Activated T-cell treated with anti-CD3 and anti-CD28 coated beads, Interleukin-2, amount 50 U/mL, for 48 hours (primary cell): ENCODE results near the gene PCK2.
"Not testable (repeated sequence)": the region's sequence is repeated elsewhere in the genome, so short reads cannot be mapped to it uniquely, and the experiment has no call there.

ENCODE experiments used
- DNase-seq, 2 experiments: peaks; one replicate each; pipeline ENCODE4 v3.0.0-alpha.2; 2020

PCK2 gene

GRCh38 chr14:24098229-24098926, 4.3 kb downstream of the PCK2 start:
- no peak for DNase-seq

DNA sequence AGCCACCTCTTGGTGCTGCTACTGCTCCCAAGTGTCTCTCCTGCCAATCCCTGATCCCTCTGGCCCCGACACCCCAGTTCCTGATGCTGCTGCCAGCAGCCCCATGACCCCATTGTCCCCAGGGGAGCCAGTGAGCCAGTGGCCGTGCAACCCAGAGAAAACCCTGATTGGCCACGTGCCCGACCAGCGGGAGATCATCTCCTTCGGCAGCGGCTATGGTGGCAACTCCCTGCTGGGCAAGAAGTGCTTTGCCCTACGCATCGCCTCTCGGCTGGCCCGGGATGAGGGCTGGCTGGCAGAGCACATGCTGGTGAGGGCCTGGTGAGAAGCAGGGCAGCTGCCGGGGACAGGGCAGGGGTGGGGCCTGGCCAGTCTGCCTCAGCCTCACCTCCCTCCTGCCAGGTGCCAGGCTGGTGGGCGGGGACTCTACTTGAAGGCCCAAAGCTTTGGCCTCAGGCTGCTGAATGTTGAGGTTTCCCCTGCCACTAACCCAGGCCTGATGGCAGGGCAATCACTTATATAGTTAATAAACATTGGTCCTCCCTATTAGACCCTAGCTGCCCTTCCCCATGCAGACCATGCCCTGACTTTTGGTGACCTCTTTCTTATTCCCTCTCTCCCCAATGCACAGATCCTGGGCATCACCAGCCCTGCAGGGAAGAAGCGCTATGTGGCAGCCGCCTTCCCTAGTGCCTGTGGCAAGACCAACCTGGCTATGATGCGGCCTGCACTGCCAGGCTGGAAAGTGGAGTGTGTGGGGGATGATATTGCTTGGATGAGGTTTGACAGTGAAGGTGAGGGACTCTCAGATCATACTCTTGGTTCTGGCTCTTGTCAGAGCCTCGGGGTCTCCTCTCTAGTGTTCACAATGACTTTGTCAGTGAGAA, 5.1 kb downstream of the PCK2 start:
- no peak for DNase-seq

DNA sequence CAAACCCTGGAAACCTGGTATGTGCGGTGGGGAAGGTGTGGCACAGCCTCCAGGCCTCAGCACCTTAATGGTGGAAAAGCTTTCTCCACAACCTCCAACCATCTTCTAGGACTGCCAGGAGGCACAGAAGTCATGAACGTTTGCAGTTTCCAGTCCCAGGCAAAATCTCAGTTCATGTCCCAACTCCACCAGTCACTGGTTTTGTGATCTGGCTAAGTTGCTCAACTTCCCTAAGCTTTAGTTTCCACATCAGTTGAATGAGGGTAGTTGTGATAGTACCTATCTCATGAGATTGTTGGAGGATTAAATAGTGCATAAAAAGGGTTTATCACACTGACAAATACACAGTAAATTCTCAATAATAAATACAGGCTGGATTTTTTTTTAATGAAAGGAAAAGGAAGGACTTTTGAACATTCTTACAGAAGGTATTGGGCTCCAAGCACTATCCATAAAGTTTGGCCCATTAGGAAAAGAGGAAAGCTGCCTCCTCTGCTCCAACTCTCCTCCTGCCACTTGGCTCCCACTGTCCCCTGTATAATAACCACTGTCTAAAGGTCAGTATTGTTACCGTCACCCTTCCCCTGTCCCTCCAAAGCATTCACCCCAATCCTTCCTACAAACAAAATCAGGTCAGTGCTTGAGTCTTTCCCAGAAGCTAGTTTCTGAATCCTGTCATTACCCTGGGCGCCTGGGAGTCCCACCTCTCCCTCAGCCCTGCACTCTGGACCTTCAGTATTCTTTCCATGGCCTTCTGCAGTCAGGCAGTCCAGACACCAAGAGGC, 6.3 kb downstream of the PCK2 start:
- no peak for DNase-seq

DNA sequence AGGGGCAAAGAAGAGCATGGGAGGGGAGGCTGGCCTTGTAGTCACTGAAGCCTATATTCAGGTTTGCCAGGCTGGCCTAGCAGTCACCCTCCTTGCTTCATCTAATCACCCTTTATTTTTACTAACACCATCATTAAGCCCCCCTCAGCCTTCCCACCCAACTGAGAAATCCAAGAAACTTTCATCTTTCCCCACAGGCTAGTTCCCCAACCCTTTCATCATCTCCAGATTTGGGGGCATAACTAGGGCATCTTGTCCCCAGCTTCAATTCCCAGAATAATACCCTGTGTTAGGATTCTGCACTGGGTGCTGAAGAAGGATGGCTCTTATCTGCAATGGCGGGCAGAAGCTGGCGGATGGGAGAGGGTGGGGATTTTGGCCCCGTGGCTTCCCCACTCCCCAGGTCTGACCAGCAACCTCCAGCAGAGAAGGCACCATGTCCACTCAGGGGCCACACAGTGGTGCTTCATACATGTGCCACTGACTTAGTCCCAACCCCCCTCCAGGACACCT, 6.9 kb downstream of the PCK2 start:
- no peak for DNase-seq

DNA sequence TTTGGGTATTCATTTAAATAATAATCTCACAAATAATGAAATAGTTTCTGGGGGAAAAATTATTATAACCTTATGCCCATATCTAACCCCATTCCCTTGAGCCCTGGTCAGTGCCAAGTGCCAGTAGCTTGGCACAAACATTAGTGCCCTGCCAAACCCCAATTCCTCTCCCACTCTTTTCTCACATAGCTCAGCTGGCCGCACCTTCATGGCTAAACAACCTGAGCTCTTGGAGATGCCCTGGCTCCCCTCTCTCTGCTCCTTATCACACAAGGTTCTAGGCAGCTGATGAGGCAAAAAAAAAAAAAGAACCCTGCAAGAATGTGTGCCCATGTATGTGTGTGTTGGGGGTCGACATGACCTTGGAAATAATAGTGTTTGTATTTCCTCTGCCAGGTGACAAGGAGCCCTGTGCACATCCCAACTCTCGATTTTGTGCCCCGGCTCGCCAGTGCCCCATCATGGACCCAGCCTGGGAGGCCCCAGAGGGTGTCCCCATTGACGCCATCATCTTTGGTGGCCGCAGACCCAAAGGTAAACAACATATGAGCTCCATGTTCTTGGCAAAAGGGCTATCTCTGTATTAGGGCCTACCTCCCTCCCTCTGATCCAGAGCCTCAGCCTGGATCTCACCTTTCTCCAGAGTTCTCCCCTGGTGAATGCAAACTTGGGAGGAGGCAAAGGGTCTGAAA, 8.4 kb downstream of the PCK2 start:
- no peak for DNase-seq

DNA sequence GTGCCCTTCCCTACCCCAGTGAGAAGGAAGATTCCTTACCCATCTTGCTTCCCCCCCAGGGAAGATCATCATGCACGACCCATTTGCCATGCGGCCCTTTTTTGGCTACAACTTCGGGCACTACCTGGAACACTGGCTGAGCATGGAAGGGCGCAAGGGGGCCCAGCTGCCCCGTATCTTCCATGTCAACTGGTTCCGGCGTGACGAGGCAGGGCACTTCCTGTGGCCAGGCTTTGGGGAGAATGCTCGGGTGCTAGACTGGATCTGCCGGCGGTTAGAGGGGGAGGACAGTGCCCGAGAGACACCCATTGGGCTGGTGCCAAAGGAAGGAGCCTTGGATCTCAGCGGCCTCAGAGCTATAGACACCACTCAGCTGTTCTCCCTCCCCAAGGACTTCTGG, 9.3 kb downstream of the PCK2 start:
- no peak for DNase-seq

DNA sequence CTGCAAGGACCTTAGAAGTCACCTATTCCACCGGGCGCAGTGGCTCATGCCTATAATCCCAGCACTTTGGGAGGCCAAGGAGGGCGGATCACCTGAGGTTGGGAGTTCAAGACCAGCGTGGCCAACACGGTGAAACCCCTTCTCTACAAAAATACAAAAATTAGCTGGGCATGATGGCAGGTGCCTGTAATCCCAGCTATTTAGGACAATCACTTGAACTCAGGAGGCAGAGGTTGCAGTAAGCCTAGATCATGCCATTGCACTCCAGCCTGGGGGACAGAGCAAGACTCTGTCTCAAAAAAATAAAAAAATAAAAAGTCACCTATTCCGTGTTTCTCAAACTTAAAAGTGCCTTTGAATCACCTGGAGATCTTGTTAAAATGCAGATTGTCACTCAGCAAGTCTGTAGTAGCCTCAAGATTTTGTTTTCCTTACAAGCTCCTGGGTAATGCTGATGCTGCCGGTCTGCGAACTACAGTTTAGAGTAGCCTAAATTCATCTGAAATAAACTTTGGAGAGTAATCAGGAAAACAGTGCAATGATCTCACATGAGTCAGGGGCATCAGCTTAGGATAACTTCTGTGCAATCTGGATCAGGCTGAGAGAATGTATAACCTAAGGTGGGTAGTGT, 11.6 kb downstream of the PCK2 start:
- DNase-seq, result not testable (repeated sequence)

- no peak for DNase-seq
Observed at GRCh38 chr14:24106672-24107271, 12.7 kb downstream of the PCK2 start.

DNA sequence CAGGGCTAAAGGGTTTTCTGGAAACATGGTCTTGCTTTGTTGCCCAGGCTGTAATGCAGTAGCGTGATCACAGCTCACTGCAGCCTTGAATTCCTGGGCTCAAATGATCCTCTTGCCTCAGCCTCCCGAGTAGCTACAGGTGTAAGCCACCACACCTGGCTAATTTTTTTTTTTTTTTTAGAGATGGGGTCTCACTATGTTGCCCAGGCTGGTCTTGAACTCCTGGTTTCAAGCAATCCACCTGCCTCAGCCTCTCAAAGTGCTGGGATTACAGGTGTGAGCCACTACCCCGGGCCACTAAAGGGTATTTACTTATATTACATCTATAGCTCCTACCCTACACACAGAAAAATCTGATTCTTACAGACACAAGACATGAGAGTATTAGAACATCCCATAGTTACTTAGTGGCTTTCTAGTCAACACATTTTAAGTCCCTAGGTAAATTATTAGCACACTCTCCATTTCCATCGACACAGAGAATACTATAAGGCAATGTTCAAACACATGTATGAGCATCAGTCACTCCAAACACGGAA, 14.3 kb downstream of the PCK2 start:
- DNase-seq, result no peak

GRCh38 chr14:24110060-24110459, 15.9 kb downstream of the PCK2 start:
- DNase-seq, result no peak

DNA sequence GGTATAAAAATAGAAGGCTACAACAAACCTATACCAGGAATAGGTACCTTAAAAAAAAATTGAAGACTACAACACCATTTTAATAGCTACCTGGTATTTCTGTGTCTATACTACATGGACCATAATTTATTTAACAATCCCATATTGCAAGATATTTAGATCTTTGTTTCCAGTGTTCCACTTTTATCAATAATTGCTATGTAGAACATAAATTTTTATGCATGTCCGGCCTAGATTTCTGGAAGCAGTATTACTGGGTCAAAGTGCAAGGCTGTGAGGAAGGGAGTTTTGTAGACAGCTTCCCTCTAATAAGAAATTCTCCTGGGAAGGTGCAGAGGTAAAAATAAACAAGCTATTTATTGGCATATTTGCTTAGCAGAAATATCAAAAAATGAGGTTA, 16.4 kb downstream of the PCK2 start:
- DNase-seq, result no peak

DNA sequence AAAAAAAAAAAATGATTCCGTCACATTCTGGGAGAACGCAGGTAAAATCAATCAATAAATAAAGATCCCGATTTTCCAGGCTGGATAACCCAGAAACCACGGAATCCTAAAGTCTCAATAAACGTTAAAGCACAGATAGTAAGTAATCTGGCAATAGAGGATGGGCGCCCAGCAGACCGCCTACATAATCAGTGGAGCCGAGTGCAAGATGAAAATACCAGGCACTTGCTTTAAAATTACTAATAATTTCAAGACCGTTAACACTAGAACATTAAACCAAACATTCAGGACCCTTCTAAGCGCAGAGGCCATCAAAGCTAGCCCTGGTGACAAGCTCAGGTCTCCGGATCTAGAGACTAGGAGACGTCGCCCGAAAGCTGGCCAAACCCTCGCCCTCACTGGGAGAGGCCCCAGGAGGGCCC, 19.3 kb downstream of the PCK2 start:
- DNase-seq, result no peak

GRCh38 chr14:24113801-24114531, 19.9 kb downstream of the PCK2 start:
- DNase-seq, result peak; percentile 88

GRCh38 chr14:24114532-24115421, 20.7 kb downstream of the PCK2 start, which contains the start of the genes DCAF11 and NRL:
TSS of gene DCAF11 (plus strand) at chr14:24114777. CDS start at chr14:24115595, 818 bp downstream.
TSS of gene NRL (minus strand) at chr14:24114949. CDS start at chr14:24082848, 32,101 bp downstream.
- peak; percentile 98 to 99 for DNase-seq

GRCh38 chr14:24115422-24116127, 21.5 kb downstream of the PCK2 start:
- DNase-seq, result no peak

- no peak for DNase-seq
Observed at GRCh38 chr14:24116128-24116814, 22.2 kb downstream of the PCK2 start.

GRCh38 chr14:24117179-24117578, 23.1 kb downstream of the PCK2 start:
- no peak for DNase-seq

DNA sequence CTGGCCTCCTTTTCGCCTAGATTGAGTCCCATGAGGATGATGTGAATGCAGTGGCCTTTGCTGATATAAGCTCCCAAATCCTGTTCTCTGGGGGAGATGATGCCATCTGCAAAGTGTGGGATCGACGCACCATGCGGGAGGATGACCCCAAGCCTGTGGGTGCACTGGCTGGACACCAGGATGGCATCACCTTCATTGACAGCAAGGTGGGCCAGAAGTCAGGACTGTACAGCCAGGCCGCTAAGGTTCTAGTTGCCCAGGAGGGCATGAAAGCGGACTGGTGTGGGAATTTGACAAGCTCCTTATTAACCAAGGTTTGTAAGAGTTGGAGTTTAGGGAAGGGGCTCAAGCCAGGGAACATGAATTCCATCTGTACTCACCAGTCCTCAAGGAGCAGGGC, 25.6 kb downstream of the PCK2 start:
- no peak for DNase-seq
